SK-N-SH (cell line): ENCODE data around the gene HRH2. TPM values are rescaled to one million over a fixed set of nuclear protein-coding genes. Genes with fewer than 3 reads are reported as not detected.

ENCODE experiments used
- CTCF ChIA-PET: fragments of 300-600, 350-600 bp; formaldehyde crosslinking; extraction: SDS; loops from one replicate; lab custom pipeline; 2021; lab: Yijun Ruan, JAX
- POLR2A ChIA-PET: fragments of 350-600 bp; sonication (Branson Sonifier 250); formaldehyde crosslinking; extraction: SDS; loops from one replicate; lab custom pipeline; 2020; ENCODE audit warnings: antibody characterized with exemption, inconsistent platforms; lab: Yijun Ruan, JAX
- DNase-seq: peaks from one replicate; pipeline ENCODE4 v3.0.0; 2012
- H2AFZ ChIP-seq: fragments of 200-600 bp; sonication (generic); 2 replicates; pipeline ENCODE4 v1.8.1; 2016; ENCODE audit warnings: antibody characterized with exemption, mild to moderate bottlenecking, low read depth
- H3F3A ChIP-seq: fragments of 200-600 bp; sonication (generic); replicated peaks from 2 replicates; pipeline ENCODE3; 2016; ENCODE audit warnings: antibody characterized with exemption, mild to moderate bottlenecking; ENCODE audit not compliant: insufficient read depth
- H3K27ac ChIP-seq, 2 experiments: fragments of 200-500 bp in 1 of 2; fragments of 200-600 bp in 1 of 2; sonication (Bioruptor generic) in 1 of 2; sonication (generic), shearing (Covaris generic) in 1 of 2; 2 replicates each; pipeline versions ENCODE4 v1.5.1 to v1.6.1; 2014 to 2016; ENCODE audit warnings: low read depth in 2 of 2, inconsistent platforms in 1 of 2, low read length in 1 of 2, mild to moderate bottlenecking in 1 of 2, mixed read lengths in 1 of 2
- H3K27me3 ChIP-seq: fragments of 200-600 bp; sonication (generic), shearing (Covaris generic); 2 replicates; pipeline ENCODE4 v1.6.1; 2016; ENCODE audit warnings: mixed run types; ENCODE audit not compliant: insufficient read depth
- H3K36me3 ChIP-seq, 2 experiments: fragments of 200-500 bp in 1 of 2; fragments of 200-600 bp in 1 of 2; sonication (Bioruptor generic) in 1 of 2; sonication (generic) in 1 of 2; replicated peaks in 1 of 2; 2 replicates each; pipeline versions ENCODE3 to v1.5.1; 2014 to 2016; ENCODE audit warnings: low read length in 1 of 2, mild to moderate bottlenecking in 1 of 2; ENCODE audit not compliant: insufficient read depth in 2 of 2, control insufficient read depth in 1 of 2
- H3K4me1 ChIP-seq, 2 experiments: fragments of 200-500 bp in 1 of 2; fragments of 200-600 bp in 1 of 2; sonication (Bioruptor generic) in 1 of 2; sonication (generic), shearing (Covaris generic) in 1 of 2; 2 replicates each; pipeline versions ENCODE4 v1.5.1 to v1.6.1; 2014 to 2016; ENCODE audit warnings: low read depth in 1 of 2, low read length in 1 of 2, mixed run types in 1 of 2; ENCODE audit not compliant: insufficient read depth in 2 of 2, control insufficient read depth in 1 of 2
- H3K4me2 ChIP-seq: fragments of 200-600 bp; sonication (generic), shearing (Covaris generic); 2 replicates; pipeline ENCODE4 v1.6.1; 2017; ENCODE audit warnings: mixed run types
- H3K4me3 ChIP-seq, 2 experiments: fragments of 200-500 bp in 1 of 2; fragments of 200-600 bp in 1 of 2; sonication (Bioruptor generic) in 1 of 2; sonication (generic), shearing (Covaris generic) in 1 of 2; 2 replicates each; pipeline versions ENCODE4 v1.5.1 to v1.8.1; 2014 to 2016; ENCODE audit warnings: low read depth in 2 of 2, inconsistent platforms in 1 of 2, low read length in 1 of 2, mild to moderate bottlenecking in 1 of 2, mixed read lengths in 1 of 2, moderate library complexity in 1 of 2
- H3K79me2 ChIP-seq: fragments of 200-600 bp; sonication (generic); 2 replicates; pipeline ENCODE4 v1.8.1; 2017; ENCODE audit warnings: mild to moderate bottlenecking; ENCODE audit not compliant: insufficient read depth
- H3K9ac ChIP-seq: fragments of 200-600 bp; sonication (generic); 2 replicates; pipeline ENCODE4 v1.6.1; 2017; ENCODE audit warnings: mixed run types
- H3K9me2 ChIP-seq: fragments of 200-600 bp; sonication (generic); 2 replicates; pipeline ENCODE4 v1.6.1; 2017; ENCODE audit warnings: mixed run types
- H3K9me3 ChIP-seq: fragments of 200-600 bp; sonication (generic); 2 replicates; pipeline ENCODE4 v1.6.1; 2017; ENCODE audit warnings: mixed run types, mild to moderate bottlenecking, moderate library complexity
- H4K20me1 ChIP-seq: fragments of 200-600 bp; sonication (generic); 2 replicates; pipeline ENCODE4 v1.6.1; 2017; ENCODE audit warnings: mild to moderate bottlenecking, mixed run types; ENCODE audit not compliant: insufficient read depth
- CHD2 ChIP-seq: fragments of 150-350 bp; IDR thresholded peaks from 2 replicates; pipeline ENCODE4 v1.6.1; 2018; ENCODE audit warnings: low read length; ENCODE audit not compliant: partially characterized antibody
- ELF1 ChIP-seq: IDR thresholded peaks from 2 replicates; pipeline ENCODE4 v1.4.0; 2012
- EZH2phosphoT487 ChIP-seq: fragments of 200-600 bp; sonication (generic); IDR thresholded peaks from 2 replicates; pipeline ENCODE4 v1.6.1; 2017; ENCODE audit warnings: low read depth, mixed run types, mild to moderate bottlenecking, antibody characterized with exemption, moderate library complexity, borderline replicate concordance
- FOSL2 ChIP-seq: IDR thresholded peaks from 2 replicates; pipeline ENCODE4 v1.4.0; 2012; ENCODE audit warnings: low read depth, mild to moderate bottlenecking, moderate library complexity, borderline replicate concordance
- FOXJ3 ChIP-seq: sonication (generic); formaldehyde crosslinking; IDR thresholded peaks from 2 replicates; pipeline ENCODE4 v1.5.1; 2020; ENCODE audit warnings: mild to moderate bottlenecking, missing genetic modification reagents
- JUND ChIP-seq: IDR thresholded peaks from 2 replicates; pipeline ENCODE4 v1.4.0; 2012
- MEF2A ChIP-seq: IDR thresholded peaks from 2 replicates; pipeline ENCODE4 v1.4.0; 2012; ENCODE audit warnings: low read depth, borderline replicate concordance
- NRF1 ChIP-seq: IDR thresholded peaks from 2 replicates; pipeline ENCODE4 v1.6.1; 2012; ENCODE audit warnings: low read depth, mild to moderate bottlenecking, low read length
- POLR2AphosphoS5 ChIP-seq: IDR thresholded peaks from 2 replicates; pipeline ENCODE4 v1.6.1; 2012; ENCODE audit warnings: low read depth, low read length
- RCOR1 ChIP-seq: fragments of 150-350 bp; IDR thresholded peaks from 2 replicates; pipeline ENCODE4 v1.6.1; 2017; ENCODE audit warnings: antibody characterized with exemption, low read length
- RFX5 ChIP-seq: IDR thresholded peaks from 2 replicates; pipeline ENCODE4 v1.6.1; 2012; ENCODE audit warnings: mild to moderate bottlenecking, improper control_type of control experiment, low read length
- RXRA ChIP-seq: IDR thresholded peaks from 2 replicates; pipeline ENCODE4 v1.4.0; 2012; ENCODE audit warnings: low read depth, mild to moderate bottlenecking, borderline replicate concordance
- SIN3A ChIP-seq: IDR thresholded peaks from 2 replicates; pipeline ENCODE4 v1.6.1; 2012; ENCODE audit warnings: low read depth, mild to moderate bottlenecking, low read length, moderate library complexity, borderline replicate concordance
- SMC3 ChIP-seq: IDR thresholded peaks from 2 replicates; pipeline ENCODE4 v1.6.1; 2012; ENCODE audit warnings: low read depth, low read length, improper control_type of control experiment
- TAF1 ChIP-seq: IDR thresholded peaks from 2 replicates; pipeline ENCODE4 v1.6.1; 2012; ENCODE audit warnings: low read depth, mild to moderate bottlenecking, low read length, moderate library complexity, borderline replicate concordance
- TCF12 ChIP-seq: IDR thresholded peaks from 2 replicates; pipeline ENCODE4 v1.4.0; 2012
- WGBS: methylation state at CpG from one replicate; pipeline ENCODE4 v1.1.6; 2017; ENCODE audit warnings: low lambda C conversion rate; 5-methylcytosine and 5-hydroxymethylcytosine counted together
- polyA plus RNA-seq, 3 experiments: library from polyadenylated mRNA; depleted of rRNA; stranded (reverse); fragments of >200 nt; gene quantifications; 2 replicates each; pipeline ENCODE4 v1.2.3, GENCODE V29; 2012
- TF ChIP-seq, protein P1 (sequence below): IDR thresholded peaks from 2 replicates; pipeline ENCODE4 v1.4.0; 2012; ENCODE audit warnings: low read depth, borderline replicate concordance
- TF ChIP-seq, protein P2 (sequence below): fragments of 150-350 bp; IDR thresholded peaks from 2 replicates; pipeline ENCODE4 v1.6.1; 2017; ENCODE audit warnings: antibody characterized with exemption, low read length, low read depth, borderline replicate concordance
- TF ChIP-seq, protein P3 (sequence below): IDR thresholded peaks from 2 replicates; pipeline ENCODE4; 2012
- TF ChIP-seq, protein P4 (sequence below): IDR thresholded peaks from 2 replicates; pipeline ENCODE4 v1.4.0; 2012; ENCODE audit warnings: low read depth

HRH2 gene
- polyA plus RNA-seq, 1 of the 3 experiments (the other 2 are of a cell fraction), result 0.08 TPM

DNA sequence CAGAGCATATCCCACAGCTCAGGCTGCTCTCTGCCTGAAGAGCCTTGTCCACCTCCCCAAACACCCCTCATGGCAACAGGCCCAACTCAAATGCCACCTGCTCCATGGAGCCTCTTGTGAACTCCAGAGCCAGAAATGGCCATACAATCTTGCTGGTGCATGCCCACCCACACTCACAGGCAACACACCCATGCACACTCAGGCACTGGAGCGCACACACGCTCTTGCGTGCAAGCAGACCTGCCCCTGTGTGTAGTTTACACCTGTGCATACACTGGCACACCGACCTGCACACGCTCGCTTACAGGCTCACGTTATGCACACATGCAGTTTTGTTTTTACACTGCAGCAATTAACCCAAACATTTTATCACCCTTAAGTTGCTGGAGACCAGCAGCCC lies 40.0 kb downstream of the HRH2 start:
- Histone ChIP-seq H4K20me1 (no peaks in the 10 kb centered on the region), H3K36me3 (no peaks in the 10 kb centered on the region), H3K4me1 (peaks cover 0 to 3% of the 10 kb centered on the region in 2 experiments; a peak in 1 of 4 replicates), H3K79me2 (no peaks in the 10 kb centered on the region), H3K27me3 (no peaks in the 10 kb centered on the region), H2AFZ (no peak overlapping the region), H3K9me2 (no peaks in the 10 kb centered on the region), H3K4me3 (no peak overlapping the region), H3F3A (no peaks in the 10 kb centered on the region), H3K27ac (no peak overlapping the region), H3K9ac (no peak overlapping the region), H3K9me3 (no peaks in the 10 kb centered on the region), H3K4me2 (no peak overlapping the region)
- TF ChIP-seq FOXJ3 (no peak), POLR2AphosphoS5 (no peak)
- CTCF ChIA-PET, result interaction anchor here (1.6 to 6.8 kb wide), 2 partner anchors 32 to 163 kb away, joined by 13 to 45 read pairs; no protein-coding TSS in a partner anchor
- no peak for DNase-seq
- POLR2A ChIA-PET, result no interaction called here
- WGBS, result 79% methylated on average over 7 of the region's 7 CpGs

DNA sequence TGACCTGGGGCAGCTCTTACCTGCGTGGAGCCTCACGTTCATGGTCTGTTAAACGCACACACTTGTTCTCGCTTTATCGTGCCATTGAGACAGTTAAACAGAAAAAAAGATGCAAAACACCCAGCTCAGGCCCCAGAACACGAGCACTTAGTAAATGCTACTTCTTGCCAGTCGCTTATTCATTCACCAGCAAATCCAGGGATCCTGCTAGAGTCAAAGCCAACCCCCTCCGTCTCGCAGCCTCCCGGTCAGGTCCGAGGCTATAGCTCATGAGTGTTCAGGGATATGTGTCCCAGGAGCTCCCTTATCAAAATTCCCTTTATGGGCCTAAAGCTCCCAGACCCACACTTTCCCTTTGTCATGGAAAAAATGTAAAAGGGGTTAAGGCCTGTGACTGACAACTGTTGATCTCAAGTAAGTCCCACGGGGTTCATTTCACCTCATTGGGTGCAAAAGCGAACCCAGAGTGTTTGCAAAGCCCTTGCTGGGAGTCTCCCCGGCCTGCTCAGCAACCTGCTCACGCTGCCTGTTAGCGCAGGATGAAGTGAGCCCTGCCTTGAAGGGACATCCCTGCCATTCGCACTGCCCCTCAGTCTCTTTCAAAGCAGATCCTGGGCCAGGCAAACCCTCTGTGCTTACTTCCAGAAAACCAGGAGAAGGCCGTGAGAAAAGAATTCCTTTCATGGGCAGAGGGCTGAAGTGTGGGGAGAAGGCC lies 40.7 kb downstream of the HRH2 start:
- Histone ChIP-seq H4K20me1 (no peaks in the 10 kb centered on the region), H3K27me3 (no peaks in the 10 kb centered on the region), H3K4me3 (no peak overlapping the region), H3K36me3 (no peaks in the 10 kb centered on the region), H3K27ac (no peak overlapping the region), H3F3A (no peaks in the 10 kb centered on the region), H3K4me2 (no peak overlapping the region), H3K9me3 (no peaks in the 10 kb centered on the region; the same call in 1 of the 2 replicates), H2AFZ (no peak overlapping the region), H3K79me2 (no peaks in the 10 kb centered on the region), H3K4me1 (peaks cover 0 to 3% of the 10 kb centered on the region in 2 experiments; a peak in 1 of 4 replicates), H3K9me2 (no peaks in the 10 kb centered on the region), H3K9ac (no peak overlapping the region)
- CTCF ChIA-PET, result interaction anchor here (1.6 to 6.8 kb wide), 2 partner anchors 31 to 164 kb away, joined by 13 to 45 read pairs; no protein-coding TSS in a partner anchor
- no peak for DNase-seq
- TF ChIP-seq, protein P1, sequence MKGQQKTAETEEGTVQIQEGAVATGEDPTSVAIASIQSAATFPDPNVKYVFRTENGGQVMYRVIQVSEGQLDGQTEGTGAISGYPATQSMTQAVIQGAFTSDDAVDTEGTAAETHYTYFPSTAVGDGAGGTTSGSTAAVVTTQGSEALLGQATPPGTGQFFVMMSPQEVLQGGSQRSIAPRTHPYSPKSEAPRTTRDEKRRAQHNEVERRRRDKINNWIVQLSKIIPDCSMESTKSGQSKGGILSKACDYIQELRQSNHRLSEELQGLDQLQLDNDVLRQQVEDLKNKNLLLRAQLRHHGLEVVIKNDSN, result no peak
- TF ChIP-seq FOSL2 (no peak), TAF1 (no peak), ELF1 (no peak), CHD2 (no peak), SMC3 (no peak), MEF2A (no peak), TCF12 (no peak), SIN3A (no peak), NRF1 (no peak), JUND (no peak), RXRA (no peak), RCOR1 (no peak), EZH2phosphoT487 (no peak), RFX5 (no peak)
- TF ChIP-seq, protein P2, sequence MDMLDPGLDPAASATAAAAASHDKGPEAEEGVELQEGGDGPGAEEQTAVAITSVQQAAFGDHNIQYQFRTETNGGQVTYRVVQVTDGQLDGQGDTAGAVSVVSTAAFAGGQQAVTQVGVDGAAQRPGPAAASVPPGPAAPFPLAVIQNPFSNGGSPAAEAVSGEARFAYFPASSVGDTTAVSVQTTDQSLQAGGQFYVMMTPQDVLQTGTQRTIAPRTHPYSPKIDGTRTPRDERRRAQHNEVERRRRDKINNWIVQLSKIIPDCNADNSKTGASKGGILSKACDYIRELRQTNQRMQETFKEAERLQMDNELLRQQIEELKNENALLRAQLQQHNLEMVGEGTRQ, result no peak
- TF ChIP-seq, protein P3, sequence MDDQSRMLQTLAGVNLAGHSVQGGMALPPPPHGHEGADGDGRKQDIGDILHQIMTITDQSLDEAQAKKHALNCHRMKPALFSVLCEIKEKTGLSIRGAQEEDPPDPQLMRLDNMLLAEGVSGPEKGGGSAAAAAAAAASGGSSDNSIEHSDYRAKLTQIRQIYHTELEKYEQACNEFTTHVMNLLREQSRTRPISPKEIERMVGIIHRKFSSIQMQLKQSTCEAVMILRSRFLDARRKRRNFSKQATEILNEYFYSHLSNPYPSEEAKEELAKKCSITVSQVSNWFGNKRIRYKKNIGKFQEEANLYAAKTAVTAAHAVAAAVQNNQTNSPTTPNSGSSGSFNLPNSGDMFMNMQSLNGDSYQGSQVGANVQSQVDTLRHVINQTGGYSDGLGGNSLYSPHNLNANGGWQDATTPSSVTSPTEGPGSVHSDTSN, result no peak
- TF ChIP-seq, protein P4, sequence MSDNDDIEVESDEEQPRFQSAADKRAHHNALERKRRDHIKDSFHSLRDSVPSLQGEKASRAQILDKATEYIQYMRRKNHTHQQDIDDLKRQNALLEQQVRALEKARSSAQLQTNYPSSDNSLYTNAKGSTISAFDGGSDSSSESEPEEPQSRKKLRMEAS, result no peak
- POLR2A ChIA-PET, result no interaction called here
- WGBS, result 65% methylated on average over 18 of the region's 18 CpGs
